ENCODE data around the gene TIMM10.

Gene TIMM10

DNA sequence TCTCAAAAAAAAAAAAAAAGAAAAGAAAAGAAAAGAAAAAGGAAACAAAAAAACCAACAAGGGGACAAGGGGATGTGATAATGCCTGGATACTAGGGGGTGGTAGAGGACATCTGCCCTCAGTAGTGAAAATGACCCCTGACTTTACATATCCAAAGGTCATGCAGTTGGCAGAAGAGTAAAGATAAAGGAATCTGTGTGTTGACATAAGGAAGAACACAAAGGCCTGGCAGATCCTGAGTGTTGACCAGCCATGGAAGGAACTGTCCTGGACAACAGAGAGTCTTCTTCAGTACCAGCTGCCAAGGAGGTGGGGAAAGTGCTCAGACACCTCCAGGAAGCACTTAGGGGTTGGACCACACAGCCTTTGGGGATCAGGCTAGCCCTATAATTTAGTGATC lies 27.7 kb downstream of the TIMM10 start:
- H3K27me3 ChIP-seq (ENCODE audit: insufficient read depth, low read length): no peaks in the 10 kb centered on the region
- H3K79me2 ChIP-seq (ENCODE audit: control insufficient read depth, insufficient read depth, low read length, unreplicated experiment): no peaks in the 10 kb centered on the region
- H3K4me1 ChIP-seq (ENCODE audit: control insufficient read depth, insufficient read depth, low read length, unreplicated experiment): peaks cover 7% of the 10 kb centered on the region
- no peak overlapping the region for H3K4me3 ChIP-seq (ENCODE audit: low read depth, low read length)
- no peaks in the 10 kb centered on the region for H3K36me3 ChIP-seq (ENCODE audit: insufficient read depth, low read length)
- no peak overlapping the region for H2AFZ ChIP-seq (ENCODE audit: low read length, unreplicated experiment)
- H3K27ac ChIP-seq (ENCODE audit: low read depth, low read length): no peak overlapping the region

DNA sequence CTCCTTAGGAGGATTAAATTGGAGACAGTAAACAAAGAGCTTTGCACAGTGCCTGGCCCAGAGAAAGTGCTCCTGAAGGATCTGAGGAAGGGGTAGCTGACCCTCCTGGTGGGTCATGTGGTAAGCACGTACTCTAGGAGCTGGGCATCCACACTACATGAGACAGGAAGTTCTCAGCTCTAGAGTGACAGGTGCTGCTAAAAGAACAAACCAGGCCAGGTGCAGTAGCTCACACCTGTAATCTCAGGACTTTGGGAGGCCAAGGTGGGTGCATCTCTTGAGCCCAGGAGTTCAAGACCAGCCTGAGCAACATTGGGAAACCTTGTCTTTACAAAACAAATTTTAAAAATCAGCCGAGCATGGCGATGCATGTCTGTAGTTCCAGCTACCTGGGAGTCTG lies 28.2 kb downstream of the TIMM10 start:
- Histone ChIP-seq H3K36me3 (ENCODE audit: insufficient read depth, low read length) (no peaks in the 10 kb centered on the region), H2AFZ (ENCODE audit: low read length, unreplicated experiment) (no peak overlapping the region), H3K4me1 (ENCODE audit: control insufficient read depth, insufficient read depth, low read length, unreplicated experiment) (peaks cover 7% of the 10 kb centered on the region), H3K27me3 (ENCODE audit: insufficient read depth, low read length) (no peaks in the 10 kb centered on the region), H3K4me3 (ENCODE audit: low read depth, low read length) (no peak overlapping the region), H3K79me2 (ENCODE audit: control insufficient read depth, insufficient read depth, low read length, unreplicated experiment) (no peaks in the 10 kb centered on the region), H3K27ac (ENCODE audit: low read depth, low read length) (no peak overlapping the region)

DNA sequence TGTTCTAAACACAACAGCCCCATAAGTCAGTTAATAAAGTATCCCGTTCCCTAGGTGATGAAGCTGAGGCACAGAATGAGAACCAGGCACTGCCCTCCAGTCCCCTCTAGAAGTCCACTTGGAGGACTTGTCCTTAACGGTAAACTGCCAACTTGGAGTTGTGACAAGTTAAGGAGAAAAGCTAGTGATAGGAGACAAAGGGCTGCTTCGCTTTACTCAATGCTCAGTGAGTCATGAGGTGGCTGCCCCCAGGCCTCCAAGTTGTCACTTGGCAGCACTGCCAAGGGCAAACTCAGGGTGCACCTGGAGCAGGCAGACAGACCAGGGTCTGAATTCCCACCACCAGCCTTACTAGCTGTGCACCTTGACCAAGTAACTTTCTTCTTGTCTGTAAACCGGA lies 28.6 kb downstream of the TIMM10 start:
- no peak overlapping the region for H2AFZ ChIP-seq (ENCODE audit: low read length, unreplicated experiment)
- H3K36me3 ChIP-seq (ENCODE audit: insufficient read depth, low read length): no peaks in the 10 kb centered on the region
- H3K27ac ChIP-seq (ENCODE audit: low read depth, low read length): no peak overlapping the region
- H3K4me1 ChIP-seq (ENCODE audit: control insufficient read depth, insufficient read depth, low read length, unreplicated experiment): peaks cover 7% of the 10 kb centered on the region
- H3K4me3 ChIP-seq (ENCODE audit: low read depth, low read length): no peak overlapping the region
- H3K27me3 ChIP-seq (ENCODE audit: insufficient read depth, low read length): no peaks in the 10 kb centered on the region
- H3K79me2 ChIP-seq (ENCODE audit: control insufficient read depth, insufficient read depth, low read length, unreplicated experiment): no peaks in the 10 kb centered on the region

DNA sequence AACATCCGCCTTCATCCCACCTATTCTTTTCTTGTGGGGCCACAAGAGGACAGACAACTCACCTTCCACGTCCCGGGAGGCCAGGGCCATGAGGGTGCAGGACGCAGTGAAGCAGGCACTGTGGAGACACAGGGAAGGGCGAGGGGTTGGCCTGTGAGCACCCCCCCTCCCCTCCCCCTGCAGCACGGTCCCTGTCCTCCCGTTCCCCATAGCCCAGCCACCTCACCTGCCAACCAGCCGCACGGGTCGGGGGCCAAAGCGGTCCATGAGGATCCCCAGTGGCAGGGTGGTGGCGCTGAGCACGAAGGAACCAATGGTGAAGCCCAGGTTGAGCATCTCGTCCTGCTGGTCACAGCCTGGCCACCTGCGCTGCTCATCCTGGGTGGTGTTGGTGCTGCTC lies 29.6 kb downstream of the TIMM10 start:
- Histone ChIP-seq H3K4me3 (ENCODE audit: low read depth, low read length) (no peak overlapping the region), H3K79me2 (ENCODE audit: control insufficient read depth, insufficient read depth, low read length, unreplicated experiment) (no peaks in the 10 kb centered on the region), H2AFZ (ENCODE audit: low read length, unreplicated experiment) (no peak overlapping the region), H3K27me3 (ENCODE audit: insufficient read depth, low read length) (no peaks in the 10 kb centered on the region), H3K36me3 (ENCODE audit: insufficient read depth, low read length) (no peaks in the 10 kb centered on the region), H3K4me1 (ENCODE audit: control insufficient read depth, insufficient read depth, low read length, unreplicated experiment) (peaks cover 7% of the 10 kb centered on the region), H3K27ac (ENCODE audit: low read depth, low read length) (no peak overlapping the region)

DNA sequence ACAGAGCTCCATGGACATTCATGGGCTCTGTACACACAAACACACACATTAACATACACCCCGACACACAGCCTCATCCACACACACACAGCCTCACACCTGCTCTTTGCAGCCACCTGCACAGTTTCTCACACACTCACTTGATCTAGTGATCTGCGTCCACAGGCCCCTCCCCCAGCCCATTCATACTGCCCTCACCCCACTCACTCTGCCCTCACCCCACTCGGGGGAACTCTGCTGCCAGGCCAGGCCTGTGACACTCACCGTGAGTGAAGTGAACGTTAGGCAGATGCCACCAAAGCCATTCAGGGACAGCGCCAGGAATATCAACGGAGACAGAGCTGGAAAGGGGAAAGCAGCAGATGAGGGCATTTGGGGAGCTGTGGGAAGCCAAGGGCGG lies 30.0 kb downstream of the TIMM10 start:
- no peak overlapping the region for H3K4me3 ChIP-seq (ENCODE audit: low read depth, low read length)
- no peak overlapping the region for H3K27ac ChIP-seq (ENCODE audit: low read depth, low read length)
- no peaks in the 10 kb centered on the region for H3K79me2 ChIP-seq (ENCODE audit: control insufficient read depth, insufficient read depth, low read length, unreplicated experiment)
- H3K36me3 ChIP-seq (ENCODE audit: insufficient read depth, low read length): no peaks in the 10 kb centered on the region
- H2AFZ ChIP-seq (ENCODE audit: low read length, unreplicated experiment): no peak overlapping the region
- H3K27me3 ChIP-seq (ENCODE audit: insufficient read depth, low read length): no peaks in the 10 kb centered on the region
- H3K4me1 ChIP-seq (ENCODE audit: control insufficient read depth, insufficient read depth, low read length, unreplicated experiment): peaks cover 7% of the 10 kb centered on the region

DNA sequence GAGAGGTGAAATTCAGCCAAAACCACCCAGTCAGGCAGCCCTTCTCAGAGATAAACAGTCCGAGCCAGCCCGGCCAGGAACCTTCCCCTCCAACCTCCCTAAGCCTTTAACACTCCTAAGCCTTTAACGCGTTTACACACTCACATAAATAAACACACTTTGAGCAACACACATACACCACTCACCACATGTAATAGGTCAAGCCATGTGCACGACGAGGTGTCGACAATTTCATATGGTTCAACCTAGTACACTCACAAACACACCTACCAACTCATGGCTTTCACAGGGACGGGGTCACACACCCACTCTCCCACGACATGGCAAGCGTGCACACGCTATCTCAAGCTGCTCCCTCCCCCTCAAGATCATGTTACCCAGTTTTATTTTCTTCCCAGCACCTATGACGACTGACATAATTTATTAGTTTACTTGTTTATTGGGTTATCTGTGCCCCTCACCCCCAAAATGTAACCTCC lies 30.5 kb downstream of the TIMM10 start:
- H3K27me3 ChIP-seq (ENCODE audit: insufficient read depth, low read length): no peaks in the 10 kb centered on the region
- H3K4me1 ChIP-seq (ENCODE audit: control insufficient read depth, insufficient read depth, low read length, unreplicated experiment): peaks cover 7% of the 10 kb centered on the region
- no peaks in the 10 kb centered on the region for H3K36me3 ChIP-seq (ENCODE audit: insufficient read depth, low read length)
- no peak overlapping the region for H3K27ac ChIP-seq (ENCODE audit: low read depth, low read length)
- no peaks in the 10 kb centered on the region for H3K79me2 ChIP-seq (ENCODE audit: control insufficient read depth, insufficient read depth, low read length, unreplicated experiment)
- H2AFZ ChIP-seq (ENCODE audit: low read length, unreplicated experiment): peak overlapping the region; percentile 78
- H3K4me3 ChIP-seq (ENCODE audit: low read depth, low read length): peak overlapping the region; percentile 59

DNA sequence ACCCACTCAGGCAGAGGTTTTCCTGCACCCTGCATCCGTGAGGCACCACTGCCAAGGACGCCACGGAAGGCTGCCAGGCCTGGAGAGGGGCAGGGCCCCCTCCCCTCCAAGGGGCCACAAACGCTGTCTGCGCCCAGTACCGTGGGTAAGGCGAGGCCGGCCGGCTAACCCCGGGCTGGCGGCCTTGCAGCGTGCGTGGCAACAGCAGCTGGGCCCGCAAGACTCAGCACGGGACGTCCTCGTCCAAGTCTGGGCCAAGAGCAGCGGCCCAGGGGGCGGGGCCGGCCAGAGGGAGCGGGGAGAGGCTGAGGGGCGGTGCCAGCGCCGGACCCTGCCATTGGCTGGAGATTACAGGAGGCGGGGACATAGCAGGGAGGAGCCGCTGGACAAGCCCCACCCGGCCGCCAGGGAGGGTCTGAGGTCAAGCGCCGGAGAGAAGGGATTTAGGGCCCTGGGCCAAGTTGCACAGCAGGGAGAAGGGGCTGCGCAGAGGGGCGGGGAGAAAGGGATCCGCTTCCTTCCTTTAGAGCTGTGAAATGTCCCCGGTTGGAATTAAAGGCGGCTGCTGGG lies 31.1 kb downstream of the TIMM10 start:
- peak overlapping the region; percentile 78 for H2AFZ ChIP-seq (ENCODE audit: low read length, unreplicated experiment)
- H3K79me2 ChIP-seq (ENCODE audit: control insufficient read depth, insufficient read depth, low read length, unreplicated experiment): no peaks in the 10 kb centered on the region
- H3K36me3 ChIP-seq (ENCODE audit: insufficient read depth, low read length): no peaks in the 10 kb centered on the region
- no peak overlapping the region for H3K27ac ChIP-seq (ENCODE audit: low read depth, low read length)
- H3K27me3 ChIP-seq (ENCODE audit: insufficient read depth, low read length): no peaks in the 10 kb centered on the region
- peak overlapping the region; percentile 67 for H3K4me3 ChIP-seq (ENCODE audit: low read depth, low read length)
- peaks cover 7% of the 10 kb centered on the region for H3K4me1 ChIP-seq (ENCODE audit: control insufficient read depth, insufficient read depth, low read length, unreplicated experiment)

DNA sequence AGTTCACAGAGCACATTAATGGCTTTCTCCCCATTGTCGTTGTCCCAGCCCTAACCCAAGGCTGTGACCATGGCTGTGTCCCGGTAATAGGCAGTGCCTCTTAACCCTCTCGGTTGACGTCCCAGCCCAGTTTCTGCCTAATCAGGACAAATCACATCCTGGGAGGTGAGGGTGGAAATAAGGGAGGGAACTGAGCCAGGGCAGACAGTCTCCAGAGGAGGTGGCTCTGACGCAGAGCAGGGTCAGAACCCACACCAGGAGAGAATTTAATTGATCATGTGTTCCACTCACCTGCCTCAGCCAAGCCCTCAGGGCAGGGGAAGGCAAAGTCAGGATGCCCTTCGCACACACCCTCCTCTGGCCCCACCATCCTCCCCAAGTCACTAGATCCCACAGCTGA lies 32.0 kb downstream of the TIMM10 start:
- H3K4me1 ChIP-seq (ENCODE audit: control insufficient read depth, insufficient read depth, low read length, unreplicated experiment): peaks cover 7% of the 10 kb centered on the region
- H3K27ac ChIP-seq (ENCODE audit: low read depth, low read length): no peak overlapping the region
- no peak overlapping the region for H3K4me3 ChIP-seq (ENCODE audit: low read depth, low read length)

DNA sequence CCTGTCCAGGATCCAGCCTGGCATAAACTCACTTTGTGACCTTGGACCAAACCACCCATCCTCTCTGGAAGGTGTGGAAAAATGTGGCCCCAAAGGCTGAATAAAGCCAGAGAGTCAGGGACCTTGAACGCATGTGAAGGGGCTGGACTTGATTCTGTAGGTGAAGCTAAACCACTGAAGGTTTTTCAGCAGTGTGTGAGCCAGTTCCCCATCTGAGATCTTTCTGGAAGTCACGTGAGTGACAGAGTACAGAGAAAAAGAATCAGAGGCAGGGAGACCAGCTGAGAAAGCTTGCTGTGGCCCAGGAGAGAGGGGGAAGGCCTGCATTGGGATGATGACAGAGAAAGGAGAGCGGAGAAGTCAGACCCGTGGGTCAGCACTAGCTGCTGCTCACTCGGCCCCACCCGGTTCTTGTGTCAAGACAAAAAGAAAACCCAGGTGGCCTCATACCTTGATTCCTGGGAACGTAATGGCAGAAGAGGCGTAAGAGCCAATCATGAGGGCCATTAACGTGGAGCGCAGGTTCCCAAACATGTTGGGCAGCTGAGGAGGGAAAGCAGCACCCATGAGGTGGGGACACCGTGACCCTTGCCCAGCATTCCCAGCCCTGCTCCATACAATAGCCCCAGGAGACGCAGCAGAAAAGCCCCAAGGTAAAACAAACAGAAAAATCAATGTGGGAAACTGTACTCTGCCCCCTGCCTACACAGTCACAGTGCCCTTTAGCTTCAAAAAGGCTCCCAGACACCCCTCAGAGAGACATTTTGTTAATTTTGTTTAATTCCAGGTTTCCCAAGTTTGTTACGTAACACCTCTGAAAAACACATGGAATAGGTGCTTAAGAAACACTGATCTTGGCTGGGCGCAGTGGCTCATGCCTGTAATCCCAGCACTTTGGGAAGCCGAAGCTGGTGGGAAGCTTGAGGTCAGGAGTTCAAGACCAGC lies 33.0 kb downstream of the TIMM10 start:
- no peak overlapping the region for H3K4me3 ChIP-seq (ENCODE audit: low read depth, low read length)
- H2AFZ ChIP-seq (ENCODE audit: low read length, unreplicated experiment): no peak overlapping the region
- H3K27me3 ChIP-seq (ENCODE audit: insufficient read depth, low read length): no peaks in the 10 kb centered on the region
- H3K4me1 ChIP-seq (ENCODE audit: control insufficient read depth, insufficient read depth, low read length, unreplicated experiment): peaks cover 7% of the 10 kb centered on the region
- H3K79me2 ChIP-seq (ENCODE audit: control insufficient read depth, insufficient read depth, low read length, unreplicated experiment): no peaks in the 10 kb centered on the region
- H3K36me3 ChIP-seq (ENCODE audit: insufficient read depth, low read length): no peaks in the 10 kb centered on the region
- H3K27ac ChIP-seq (ENCODE audit: low read depth, low read length): no peak overlapping the region

More for the DNA sequence above, 32.0 kb downstream of the TIMM10 start:
- Histone ChIP-seq H3K79me2 (ENCODE audit: control insufficient read depth, insufficient read depth, low read length, unreplicated experiment) (no peaks in the 10 kb centered on the region), H2AFZ (ENCODE audit: low read length, unreplicated experiment) (no peak overlapping the region), H3K27me3 (ENCODE audit: insufficient read depth, low read length) (no peaks in the 10 kb centered on the region), H3K36me3 (ENCODE audit: insufficient read depth, low read length) (no peaks in the 10 kb centered on the region)

DNA sequence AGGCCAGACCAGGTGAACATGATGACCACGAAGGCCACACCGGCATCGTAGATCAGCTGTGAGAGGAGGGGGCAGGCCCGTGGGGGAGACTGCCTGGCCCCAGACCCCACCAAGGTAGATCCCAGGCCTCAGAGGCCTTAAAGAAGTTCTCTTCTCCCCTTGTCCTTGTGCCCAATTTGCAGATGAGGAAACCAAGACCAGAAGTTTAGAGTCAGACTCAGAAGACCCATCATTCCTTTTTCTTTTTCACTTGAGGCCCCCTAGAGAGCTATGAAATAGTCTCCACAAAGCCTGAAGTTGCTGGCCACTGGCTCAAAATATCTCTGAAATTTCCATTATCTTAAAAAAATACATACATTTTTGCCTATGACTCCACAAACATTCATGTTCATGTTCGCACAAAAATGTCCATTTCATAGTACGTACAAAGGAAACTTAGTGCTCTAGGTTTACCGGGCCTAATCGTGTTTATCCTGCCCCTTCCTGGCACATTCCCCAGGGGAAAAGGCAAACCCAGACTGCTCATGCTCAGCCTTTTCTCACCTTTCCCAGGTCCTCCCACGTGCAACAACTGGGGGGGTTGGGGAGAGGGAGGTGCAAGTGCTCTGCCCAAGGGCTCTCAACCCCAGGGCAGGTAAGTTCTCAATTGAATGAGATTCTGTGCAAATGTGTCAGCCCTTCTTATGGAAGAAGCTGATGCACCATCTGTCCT lies 34.3 kb downstream of the TIMM10 start:
- Histone ChIP-seq H3K27ac (ENCODE audit: low read depth, low read length) (no peak overlapping the region), H2AFZ (ENCODE audit: low read length, unreplicated experiment) (no peak overlapping the region), H3K4me3 (ENCODE audit: low read depth, low read length) (no peak overlapping the region), H3K4me1 (ENCODE audit: control insufficient read depth, insufficient read depth, low read length, unreplicated experiment) (peaks cover 7% of the 10 kb centered on the region), H3K79me2 (ENCODE audit: control insufficient read depth, insufficient read depth, low read length, unreplicated experiment) (no peaks in the 10 kb centered on the region), H3K36me3 (ENCODE audit: insufficient read depth, low read length) (no peaks in the 10 kb centered on the region), H3K27me3 (ENCODE audit: insufficient read depth, low read length) (no peaks in the 10 kb centered on the region)
